Parathyroid adenoma (tissue), 2 donors: Measurements from ENCODE around the gene NTF3.

ENCODE experiments used
- H2AFZ ChIP-seq: fragments of 300-600 bp; sonication (generic); one replicate; pipeline ENCODE4 v1.7.0; 2017; ENCODE audit warnings: antibody characterized with exemption, mild to moderate bottlenecking
- H3K27ac ChIP-seq: fragments of 300-600 bp; sonication (generic); one replicate; pipeline ENCODE4 v1.7.0; 2017
- H3K27me3 ChIP-seq: fragments of 300-600 bp; sonication (generic); one replicate; pipeline ENCODE4 v1.7.0; 2017; ENCODE audit warnings: low read length; ENCODE audit not compliant: control insufficient read depth, insufficient read depth
- H3K36me3 ChIP-seq: fragments of 300-600 bp; sonication (generic); one replicate; pipeline ENCODE4 v1.7.0; 2017; ENCODE audit warnings: low read length; ENCODE audit not compliant: control insufficient read depth, insufficient read depth
- H3K4me1 ChIP-seq: fragments of 300-600 bp; sonication (generic); one replicate; pipeline ENCODE4 v1.7.0; 2017; ENCODE audit warnings: control low read depth
- H3K4me2 ChIP-seq: fragments of 300-600 bp; sonication (generic); one replicate; pipeline ENCODE4 v1.7.0; 2017; ENCODE audit warnings: low read length
- H3K4me3 ChIP-seq: fragments of 300-600 bp; sonication (generic); one replicate; pipeline ENCODE4 v1.7.0; 2017; ENCODE audit warnings: low read depth, low read length
- H3K79me2 ChIP-seq: fragments of 300-600 bp; sonication (generic); one replicate; pipeline ENCODE4 v1.7.0; 2017; ENCODE audit warnings: control low read depth
- H3K9ac ChIP-seq: fragments of 300-600 bp; sonication (generic); one replicate; pipeline ENCODE4 v1.7.0; 2017; ENCODE audit warnings: mild to moderate bottlenecking
- H3K9me3 ChIP-seq: fragments of 300-600 bp; sonication (generic); one replicate; pipeline ENCODE4 v1.7.0; 2017; ENCODE audit warnings: low read length; ENCODE audit not compliant: control insufficient read depth
- CTCF ChIP-seq: fragments of 300-600 bp; sonication (generic); IDR thresholded peaks from one replicate; pipeline ENCODE4 v1.7.0; 2017; ENCODE audit warnings: antibody characterized with exemption, mild to moderate bottlenecking
- donor health status: primary hyperparathyroidism.

Gene NTF3

GRCh38 chr12:5453466-5453865, 21.6 kb downstream of the NTF3 start:
- H3K4me3 ChIP-seq: no peak overlapping the region
- no peak overlapping the region for H3K27ac ChIP-seq
- H3K4me2 ChIP-seq: no peak overlapping the region
- TF ChIP-seq CTCF: no peak
- H2AFZ ChIP-seq: no peak overlapping the region
- no peaks in the 10 kb centered on the region for H3K4me1 ChIP-seq
- H3K36me3 ChIP-seq: no peaks in the 10 kb centered on the region
- H3K9ac ChIP-seq: no peak overlapping the region
- H3K27me3 ChIP-seq: no peaks in the 10 kb centered on the region
- no peaks in the 10 kb centered on the region for H3K9me3 ChIP-seq
- H3K79me2 ChIP-seq: no peaks in the 10 kb centered on the region

- H3K4me1 ChIP-seq: no peaks in the 10 kb centered on the region
These were observed 23.1 kb downstream of the NTF3 start for GRCh38 chr12:5455045-5455444.

GRCh38 chr12:5456030-5456429, 24.1 kb downstream of the NTF3 start:
- no peak overlapping the region for H3K4me3 ChIP-seq
- H3K4me2 ChIP-seq: no peak overlapping the region
- H3K36me3 ChIP-seq: no peaks in the 10 kb centered on the region
- no peaks in the 10 kb centered on the region for H3K4me1 ChIP-seq
- no peaks in the 10 kb centered on the region for H3K9me3 ChIP-seq
- no peak overlapping the region for H3K9ac ChIP-seq
- no peaks in the 10 kb centered on the region for H3K27me3 ChIP-seq
- no peak for TF ChIP-seq CTCF
- H3K27ac ChIP-seq: no peak overlapping the region
- no peak overlapping the region for H2AFZ ChIP-seq
- no peaks in the 10 kb centered on the region for H3K79me2 ChIP-seq

More at GRCh38 chr12:5455045-5455444, 23.1 kb downstream of the NTF3 start:
- no peaks in the 10 kb centered on the region for H3K36me3 ChIP-seq
- no peaks in the 10 kb centered on the region for H3K27me3 ChIP-seq
- no peak overlapping the region for H3K4me3 ChIP-seq
- no peak overlapping the region for H2AFZ ChIP-seq
- no peaks in the 10 kb centered on the region for H3K9me3 ChIP-seq
- no peak overlapping the region for H3K4me2 ChIP-seq
- H3K79me2 ChIP-seq: no peaks in the 10 kb centered on the region
- no peak for TF ChIP-seq CTCF
- no peak overlapping the region for H3K9ac ChIP-seq
- no peak overlapping the region for H3K27ac ChIP-seq

GRCh38 chr12:5456906-5457305, 25.0 kb downstream of the NTF3 start:
- TF ChIP-seq CTCF: no peak
- H3K4me2 ChIP-seq: no peak overlapping the region
- no peaks in the 10 kb centered on the region for H3K9me3 ChIP-seq
- H3K36me3 ChIP-seq: no peaks in the 10 kb centered on the region
- H3K4me1 ChIP-seq: no peaks in the 10 kb centered on the region
- H3K27ac ChIP-seq: no peak overlapping the region
- no peak overlapping the region for H3K4me3 ChIP-seq
- H3K79me2 ChIP-seq: no peaks in the 10 kb centered on the region
- no peak overlapping the region for H3K9ac ChIP-seq
- no peak overlapping the region for H2AFZ ChIP-seq
- no peaks in the 10 kb centered on the region for H3K27me3 ChIP-seq

GRCh38 chr12:5458229-5459050, 26.5 kb downstream of the NTF3 start:
- Histone ChIP-seq H3K4me1 (no peaks in the 10 kb centered on the region), H3K27ac (no peak overlapping the region), H3K79me2 (no peaks in the 10 kb centered on the region), H3K4me2 (no peak overlapping the region), H2AFZ (no peak overlapping the region), H3K27me3 (no peaks in the 10 kb centered on the region), H3K36me3 (no peaks in the 10 kb centered on the region), H3K4me3 (no peak overlapping the region), H3K9me3 (no peaks in the 10 kb centered on the region), H3K9ac (no peak overlapping the region)
- no peak for TF ChIP-seq CTCF
